Measurements from ENCODE around the gene CELF4.
A peak's percentile ranks its signal among the peaks of the same experiment; 100 is the strongest.

CELF4 gene

DNA sequence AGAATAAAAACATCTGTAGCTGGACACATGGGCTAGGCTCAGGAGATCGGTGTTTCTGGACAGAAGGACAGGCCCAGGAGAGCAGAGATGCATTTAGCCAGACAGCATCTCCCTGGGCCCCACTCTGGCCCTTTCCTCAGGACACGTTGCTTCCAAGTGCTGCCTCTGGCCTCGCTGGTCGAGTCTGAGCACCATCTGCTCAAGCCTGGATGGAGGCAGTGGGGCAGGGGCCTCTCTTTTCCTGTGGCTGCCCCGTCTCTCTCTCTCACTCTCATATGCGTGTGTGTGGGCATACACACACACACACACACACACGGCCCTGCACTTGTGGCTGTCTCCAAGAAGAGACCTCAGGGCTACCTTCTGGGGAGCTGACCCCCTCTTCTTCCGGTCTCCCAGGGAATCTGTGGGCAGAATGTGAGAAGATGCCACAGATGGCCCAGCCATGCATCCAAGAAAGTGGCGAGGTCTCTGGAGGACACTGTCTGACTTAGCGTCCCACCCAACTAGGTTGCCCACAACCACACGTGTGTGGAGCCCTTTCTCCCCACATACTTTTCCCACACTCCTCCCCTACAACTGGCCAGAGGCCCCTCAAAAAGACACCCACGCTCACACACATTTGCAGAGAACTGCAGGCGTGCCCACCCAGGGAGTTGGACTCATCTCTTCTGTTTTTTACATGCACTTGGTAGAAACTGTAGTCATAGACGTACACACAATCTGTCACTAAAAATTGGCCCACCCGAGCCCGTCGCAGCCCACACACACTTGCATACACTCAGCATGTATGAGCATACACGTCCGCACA lies 19.9 kb downstream of the CELF4 start:
- DNase-seq = no peak

- DNase-seq = no peak
Observed at GRCh38 chr18:37544713-37545112, 20.9 kb downstream of the CELF4 start.

DNA sequence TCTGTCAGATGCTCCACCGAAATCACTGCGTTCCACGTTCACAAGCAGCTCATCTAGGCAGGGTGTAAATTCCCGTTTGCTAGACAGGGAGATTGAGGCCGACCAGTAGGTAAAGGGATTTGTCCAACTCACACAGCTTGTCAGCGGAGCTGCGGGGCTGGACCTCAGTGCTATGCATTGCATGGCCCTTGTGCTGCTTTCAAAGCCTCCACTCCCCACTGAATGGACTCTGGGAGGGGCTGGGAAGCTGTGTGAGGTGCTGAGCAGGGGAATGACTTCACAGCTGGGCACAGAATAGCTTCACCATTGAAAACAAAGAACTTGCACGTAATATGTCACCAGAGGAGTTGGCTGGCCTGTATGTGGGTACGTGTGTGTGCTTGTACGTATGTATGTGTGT lies 21.4 kb downstream of the CELF4 start:
- DNase-seq = no peak

DNA sequence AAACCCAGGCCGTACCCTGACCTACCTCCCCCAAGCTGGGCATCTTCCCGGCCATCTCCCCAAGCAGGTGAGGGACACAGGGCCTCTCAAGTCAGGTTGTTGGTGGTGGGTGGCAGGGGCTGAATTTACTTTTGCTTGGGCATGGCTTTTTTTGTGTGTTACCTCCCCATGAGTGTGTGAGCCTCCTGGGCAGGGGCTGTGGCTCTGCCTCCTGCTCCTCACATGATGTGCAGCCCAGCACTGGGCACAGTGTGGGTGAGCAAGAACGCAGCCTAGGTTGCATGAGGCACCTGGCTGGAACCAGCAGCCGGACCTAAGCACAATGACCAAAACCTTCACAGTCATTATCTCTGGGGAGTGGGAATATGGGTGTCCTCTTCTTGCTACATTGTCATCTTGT lies 22.3 kb downstream of the CELF4 start:
- no peak for DNase-seq

DNA sequence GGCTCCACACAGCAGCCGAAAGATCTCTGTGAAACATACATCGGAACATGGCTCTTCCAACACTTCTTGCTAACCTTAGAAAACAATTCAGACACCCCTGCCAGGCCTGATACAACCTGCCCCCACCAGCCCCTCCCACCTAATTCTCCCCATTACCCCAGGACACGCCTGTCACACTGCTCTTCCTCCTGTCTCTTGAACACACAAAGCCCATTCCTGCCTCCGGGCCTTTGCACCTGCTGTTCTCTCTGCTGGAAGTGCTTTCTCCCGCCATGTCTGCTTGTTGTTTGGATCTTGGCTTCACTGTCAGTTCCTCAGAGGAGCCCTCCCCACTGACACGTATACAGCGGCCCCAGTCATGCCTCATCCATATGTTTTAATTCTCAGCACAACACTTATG lies 24.1 kb downstream of the CELF4 start:
- no peak for DNase-seq

- DNase-seq = no peak
Observed at GRCh38 chr18:37540424-37541138, 25.0 kb downstream of the CELF4 start.

DNA sequence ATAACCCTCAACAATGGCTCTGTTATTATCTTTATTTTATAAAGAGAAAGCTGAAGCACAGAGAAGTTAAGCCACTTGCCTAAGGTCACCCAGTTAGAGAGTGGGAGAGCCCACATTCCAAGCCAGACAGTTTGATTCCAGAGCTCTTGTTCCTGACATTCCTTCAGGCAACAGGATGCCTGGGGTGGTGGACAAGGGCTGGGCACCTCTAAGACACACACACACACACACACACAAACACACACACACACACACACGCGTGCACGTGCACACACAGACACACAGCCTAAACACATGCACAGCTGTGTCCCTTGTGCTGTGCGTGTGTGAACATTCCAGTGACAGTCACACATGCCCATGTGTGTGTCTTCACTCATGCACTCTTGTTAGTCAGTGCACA lies 26.4 kb downstream of the CELF4 start:
- no peak for DNase-seq

DNA sequence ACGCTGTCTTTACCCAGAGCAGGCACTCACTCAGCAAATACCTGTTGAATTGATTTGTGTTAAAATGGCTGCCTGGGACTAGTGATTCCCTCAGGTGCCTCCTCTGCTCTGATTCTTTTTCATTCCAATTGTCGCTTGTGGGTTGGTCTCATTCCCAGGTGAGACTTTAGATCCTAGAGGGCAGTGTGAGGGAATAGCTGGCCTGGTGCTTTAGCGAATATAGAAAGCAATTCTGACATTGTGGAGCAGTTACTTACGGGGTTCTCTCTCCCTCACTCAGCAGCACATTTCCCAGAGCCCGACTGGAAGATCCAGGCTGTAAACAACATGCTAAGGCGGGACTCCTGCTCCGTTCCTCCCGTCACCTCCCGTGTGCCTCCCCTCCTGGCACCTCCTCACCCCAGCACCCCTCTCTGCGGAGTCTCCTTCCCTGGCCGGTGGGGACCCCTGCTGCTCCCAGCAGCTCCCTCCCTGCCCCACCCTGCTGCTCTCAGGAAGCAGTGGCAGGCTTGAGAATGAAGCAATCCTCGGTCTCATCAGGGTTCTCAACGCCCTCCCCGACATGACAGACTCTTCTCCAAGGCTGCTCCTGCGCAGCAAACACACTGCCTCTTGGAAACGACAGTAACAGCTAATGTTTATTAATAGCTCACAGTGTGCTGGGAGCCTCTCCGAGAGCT lies 26.9 kb downstream of the CELF4 start:
- no peak for DNase-seq

DNA sequence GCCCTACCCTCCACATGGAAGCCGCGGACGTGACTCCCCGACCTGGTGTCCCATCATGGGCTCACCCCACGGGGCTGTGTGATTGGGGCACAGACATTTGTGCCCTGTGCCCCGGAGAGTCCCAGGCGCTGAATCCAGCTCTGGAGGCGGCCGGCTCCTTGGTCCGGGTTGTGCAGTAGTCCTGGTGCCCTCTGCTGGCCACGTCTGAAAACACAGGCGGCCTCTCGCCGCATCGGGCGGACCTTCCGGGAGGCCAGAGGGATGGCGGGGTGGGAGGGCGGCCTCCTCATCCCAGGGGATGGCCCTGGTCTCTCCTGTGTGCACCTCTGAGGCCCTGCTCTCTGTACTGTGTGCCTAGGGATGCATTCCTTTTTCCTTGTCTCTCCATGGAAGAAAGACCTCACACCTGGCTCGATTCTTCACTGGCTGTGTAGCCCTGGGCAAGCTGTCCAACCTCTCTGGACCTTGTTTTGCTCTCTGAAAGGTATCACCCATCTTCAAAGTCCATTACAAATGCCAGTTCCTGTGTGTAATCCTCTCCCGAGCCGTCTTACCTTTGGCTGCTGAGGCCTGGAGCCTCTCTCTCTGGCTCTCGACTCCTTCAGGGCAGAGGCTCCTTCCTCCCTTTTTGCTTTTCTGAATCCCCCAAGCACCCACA lies 27.6 kb downstream of the CELF4 start:
- peak; percentile 73 for DNase-seq

- no peak for DNase-seq
Observed at GRCh38 chr18:37536656-37537055, 28.9 kb downstream of the CELF4 start.

DNA sequence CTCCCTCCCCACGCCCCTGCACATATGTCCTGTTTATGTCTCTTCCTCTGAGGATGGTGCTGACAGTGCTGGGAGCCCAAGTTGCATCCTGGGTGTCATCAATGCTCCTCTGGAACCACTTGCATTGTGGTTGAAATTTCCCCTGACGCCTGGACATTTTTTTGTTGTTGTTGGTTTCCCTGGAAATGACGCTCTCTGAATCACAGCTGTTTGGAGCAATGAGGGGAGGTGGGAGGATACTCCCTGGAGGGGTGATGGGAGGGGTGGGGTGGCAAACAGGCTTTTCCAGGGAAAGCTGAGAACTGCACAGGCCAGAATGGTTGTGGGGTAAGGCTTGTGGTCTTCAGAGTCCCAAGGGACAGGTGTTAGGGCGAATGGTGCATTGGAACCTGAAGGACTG lies 29.6 kb downstream of the CELF4 start:
- DNase-seq = no peak

- no peak for DNase-seq
Observed at GRCh38 chr18:37534627-37535026, 31.0 kb downstream of the CELF4 start.

- no peak for DNase-seq
Observed at GRCh38 chr18:37533647-37534584, 31.7 kb downstream of the CELF4 start.

DNA sequence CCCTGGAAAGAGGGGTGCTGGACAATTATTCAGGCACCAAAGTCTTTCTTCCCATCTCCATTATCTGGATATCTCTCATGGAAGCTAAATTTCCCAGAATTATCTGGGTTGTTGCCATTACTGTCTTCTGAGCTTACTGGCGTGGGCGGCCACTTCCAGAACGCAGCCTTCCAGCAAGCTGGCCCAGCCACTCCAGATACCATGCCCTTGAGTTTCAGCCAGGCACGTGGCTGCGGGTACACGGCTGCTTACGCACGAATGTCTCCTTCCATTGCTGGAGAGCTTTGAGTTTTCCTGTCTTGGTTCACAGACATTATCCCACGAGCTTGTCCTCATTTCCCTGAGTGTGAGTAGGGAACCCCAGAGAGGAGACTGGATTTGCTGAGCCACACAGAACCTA lies 32.7 kb downstream of the CELF4 start:
- no peak for DNase-seq

DNA sequence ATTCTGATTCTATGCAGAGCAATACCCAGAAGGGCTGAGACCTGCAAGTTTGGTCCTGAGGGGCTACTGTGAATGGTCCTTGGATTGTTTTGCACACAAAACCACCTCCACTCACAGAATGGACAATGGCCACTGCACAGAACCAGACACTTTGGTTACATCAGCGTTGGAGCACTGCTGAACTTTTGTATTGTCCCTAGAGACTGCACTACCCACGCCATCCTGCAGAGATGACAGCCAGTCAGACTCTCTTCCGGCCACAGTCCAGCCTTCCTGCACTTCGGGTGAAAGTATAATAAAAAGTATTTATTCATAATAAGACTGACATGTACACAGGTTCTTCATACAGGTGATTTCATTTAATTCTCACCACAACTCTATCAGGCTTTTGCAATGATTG lies 35.7 kb downstream of the CELF4 start:
- no peak for DNase-seq

- DNase-seq = no peak
Observed at GRCh38 chr18:37529296-37529695, 36.3 kb downstream of the CELF4 start.

DNA sequence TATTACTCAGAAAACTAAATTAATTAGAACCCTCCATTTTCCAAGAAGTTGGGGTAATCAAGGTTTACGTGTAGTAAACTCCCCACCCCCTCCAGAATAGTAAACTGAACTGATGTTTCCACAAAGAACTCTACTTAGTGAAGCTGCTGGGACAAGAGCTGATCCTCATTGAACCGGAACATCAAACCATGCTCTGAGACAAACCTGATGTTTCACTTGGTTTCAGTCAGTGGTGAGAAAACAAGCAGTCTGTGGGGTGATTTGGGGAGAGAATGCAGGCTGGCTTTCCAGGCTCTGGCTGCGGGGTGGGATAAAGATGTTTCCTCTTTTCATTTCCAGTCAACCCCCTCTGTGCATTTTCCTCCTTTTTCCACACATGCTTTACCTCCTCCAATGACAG lies 38.2 kb downstream of the CELF4 start:
- no peak for DNase-seq

DNA sequence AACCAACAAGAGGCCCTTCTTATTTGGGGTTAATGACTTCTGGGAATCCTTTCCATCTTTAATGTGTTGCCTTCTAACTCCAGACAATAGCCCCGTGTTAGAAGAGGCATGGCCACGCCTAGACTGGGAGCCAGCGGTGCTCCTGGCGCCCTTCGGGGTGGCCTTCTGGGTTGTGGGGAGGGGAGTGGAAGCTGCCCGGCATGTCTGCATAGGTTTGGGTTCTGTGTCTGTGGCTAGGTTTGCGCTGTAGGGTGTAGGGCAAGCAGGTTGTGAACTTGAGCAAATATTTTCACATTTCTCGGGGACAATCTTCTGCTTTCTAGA lies 40.4 kb downstream of the CELF4 start:
- no peak for DNase-seq

- DNase-seq = no peak
Observed at GRCh38 chr18:37524498-37525261, 40.9 kb downstream of the CELF4 start.

DNA sequence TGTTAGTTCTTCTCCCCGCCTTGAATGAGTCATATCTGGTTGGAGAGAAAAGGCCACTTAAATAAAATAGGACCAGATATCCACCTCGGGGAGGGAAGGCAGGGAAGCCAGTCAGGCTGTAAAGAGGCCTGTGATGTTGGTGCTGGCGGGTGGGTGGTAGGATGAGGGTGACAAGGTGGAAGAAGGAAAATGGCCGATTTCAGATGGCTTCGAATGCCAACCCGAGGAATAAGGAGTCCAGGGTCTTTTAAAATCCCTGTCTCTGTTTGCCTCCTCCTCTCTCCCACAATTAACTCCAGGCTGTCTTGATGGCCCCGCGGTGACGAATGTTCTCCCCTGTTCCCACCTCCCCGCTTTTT lies 41.5 kb downstream of the CELF4 start:
- DNase-seq = no peak
